Endothelial cell of hepatic sinusoid (primary cell): ENCODE results near the gene IL36RN.

Experiments
- in situ Hi-C: cut with HindIII; loops from 2 replicates; pipeline ENCODE4 v1.10.0; 2017; ENCODE audit warnings: low sequenced_read_pairs

The IL36RN gene

DNA sequence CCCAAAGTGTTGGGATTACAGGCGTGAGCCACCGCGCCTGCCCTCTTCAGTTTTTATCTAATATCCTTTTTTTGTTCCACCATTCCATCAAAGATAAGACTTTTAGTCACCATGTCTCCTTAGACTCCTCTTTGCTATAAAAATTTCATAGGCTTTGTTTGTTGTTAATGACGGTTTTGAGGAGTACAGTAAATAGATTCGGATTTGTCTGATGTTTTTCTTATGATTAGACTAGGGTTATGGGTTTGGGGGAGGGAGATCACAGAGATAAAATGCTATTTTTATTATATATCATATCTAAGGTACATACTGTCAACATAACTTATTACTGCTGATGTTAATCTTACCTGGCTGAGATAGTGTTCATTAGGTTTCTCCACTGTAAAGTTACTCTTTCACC, 12.5 kb upstream of the IL36RN start:
- in situ Hi-C loops, result no loop called here

DNA sequence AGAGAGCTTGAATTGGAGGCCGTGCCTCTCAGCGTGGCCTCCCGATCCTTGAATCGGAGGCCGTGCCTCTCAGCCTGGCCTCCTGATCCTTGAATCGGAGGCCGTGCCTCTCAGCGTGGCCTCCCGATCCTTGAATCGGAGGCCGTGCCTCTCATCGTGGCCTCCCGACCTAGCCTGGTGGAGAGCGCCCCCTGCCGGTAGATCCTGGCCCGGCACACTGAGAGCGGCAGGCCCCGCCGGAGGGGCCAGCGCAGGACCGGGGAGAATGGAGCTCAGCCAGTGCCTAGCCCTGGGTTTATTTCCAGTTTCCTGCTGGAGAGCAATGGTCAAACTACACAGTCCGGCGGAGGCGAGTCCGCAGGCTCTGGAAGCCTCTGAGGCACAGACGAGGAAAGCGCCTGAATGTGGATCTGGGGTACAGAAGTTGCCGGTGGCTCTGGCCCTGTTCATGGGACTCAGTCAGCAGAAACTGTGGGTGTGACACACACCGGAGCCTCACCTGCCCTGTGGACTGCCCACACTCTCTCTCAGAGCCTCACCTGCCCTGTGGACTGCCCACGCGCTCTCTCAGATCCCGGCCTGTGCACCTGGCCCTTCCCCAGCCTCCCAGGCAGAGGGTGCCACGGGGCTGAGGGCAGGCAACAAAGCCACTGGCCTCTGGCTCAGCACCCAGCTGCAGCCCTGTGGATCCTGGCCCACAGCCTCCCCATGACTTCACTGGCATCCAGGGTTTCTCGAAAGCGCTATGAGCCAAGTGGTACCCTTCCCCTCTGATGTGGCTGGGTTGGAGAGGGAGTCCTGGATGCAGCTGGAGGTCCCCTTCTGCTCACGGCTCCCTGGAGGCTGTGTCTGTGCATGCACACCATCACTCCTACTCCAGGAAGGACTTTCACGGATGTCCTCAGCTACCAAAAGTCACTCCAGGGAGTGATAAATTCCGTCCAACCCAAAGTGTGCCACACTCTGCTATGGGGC, 7.8 kb upstream of the IL36RN start:
- in situ Hi-C loops, result no loop called here

DNA sequence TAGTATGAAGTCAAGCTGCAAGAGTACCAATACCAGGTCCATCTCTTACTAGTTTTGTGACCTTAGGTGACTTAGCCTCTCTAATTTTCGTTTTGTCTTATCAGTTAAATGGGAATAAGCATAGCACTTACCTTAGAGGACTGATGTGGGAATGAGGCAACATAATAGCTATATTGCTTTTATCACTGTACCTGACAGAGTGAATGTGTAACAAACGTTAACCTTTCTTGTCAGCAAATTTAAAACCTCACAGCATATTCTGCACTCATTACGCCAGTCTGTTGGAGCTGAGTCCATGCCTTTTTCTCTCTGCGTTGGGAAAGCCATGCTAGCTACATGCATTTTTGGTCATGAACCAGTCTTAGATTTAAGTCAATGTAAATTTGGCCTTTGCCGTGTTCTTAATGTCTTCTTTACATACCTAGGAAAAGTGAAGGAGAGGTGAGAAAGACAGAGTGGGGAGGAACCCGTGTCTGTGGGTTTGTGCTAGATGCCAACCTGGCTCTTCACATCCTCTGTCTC, 6.5 kb upstream of the IL36RN start, which contains the start of gene IL36B:
TSS of gene IL36B (minus strand) at position 472 of the 522 bp plus-strand sequence.
- in situ Hi-C loops, result no loop called here

DNA sequence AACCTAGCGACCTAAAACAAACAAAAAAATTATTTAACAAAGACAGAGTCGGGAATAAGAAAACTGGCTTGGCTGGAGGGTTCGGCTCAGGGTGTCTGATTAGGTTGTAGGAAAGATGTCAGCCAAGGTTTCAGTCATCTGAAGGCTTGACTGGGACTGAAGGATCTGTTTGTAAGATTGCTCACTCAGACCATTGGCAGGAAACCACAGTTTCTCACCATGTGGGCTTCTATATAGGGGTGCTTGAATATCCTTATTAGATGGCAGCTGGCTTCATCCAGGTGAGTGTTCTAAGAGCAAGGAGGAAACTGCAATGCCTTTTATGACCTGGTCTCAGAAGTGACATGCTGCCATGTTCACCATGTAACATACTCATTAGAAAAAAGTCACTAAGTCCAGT, 5.3 kb upstream of the IL36RN start:
- in situ Hi-C loops, result no loop called here

DNA sequence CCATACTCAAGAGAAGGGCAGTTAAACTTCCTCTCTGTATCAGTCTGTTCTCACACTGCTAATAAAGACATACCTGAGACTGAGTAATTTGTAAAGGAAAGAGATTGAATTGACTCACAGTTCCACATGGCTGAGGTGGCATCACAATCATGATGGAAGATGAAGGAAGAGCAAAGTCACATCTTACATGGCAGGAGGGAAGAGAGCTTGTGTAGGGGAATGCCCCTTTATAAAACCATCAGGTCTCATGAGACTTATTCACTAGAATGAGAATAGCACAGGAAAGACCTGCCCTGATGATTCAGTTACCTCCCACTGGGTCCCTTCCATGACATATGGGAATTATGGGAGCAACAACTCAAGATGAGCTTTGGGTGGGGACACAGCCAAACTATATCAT, 4.9 kb upstream of the IL36RN start:
- in situ Hi-C loops, result no loop called here

DNA sequence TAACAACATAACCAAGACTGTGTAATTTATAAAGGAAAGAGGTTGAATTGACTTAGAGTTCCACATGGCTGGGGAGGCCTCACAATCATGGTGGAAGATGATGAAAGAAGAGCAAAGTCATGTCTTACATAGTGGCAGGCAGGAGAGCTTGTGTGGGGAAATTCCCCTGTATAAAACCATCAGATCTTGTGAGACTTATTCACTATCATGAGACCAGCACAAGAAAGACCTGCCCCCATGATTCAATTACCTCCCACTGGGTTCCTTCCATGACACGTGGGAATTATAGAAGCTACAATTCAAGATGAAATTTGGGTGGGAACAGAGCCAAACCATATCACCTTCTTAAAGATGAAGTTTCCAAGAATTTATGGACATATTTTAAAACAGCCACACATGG, 2.5 kb upstream of the IL36RN start:
- in situ Hi-C loops, result no loop called here

DNA sequence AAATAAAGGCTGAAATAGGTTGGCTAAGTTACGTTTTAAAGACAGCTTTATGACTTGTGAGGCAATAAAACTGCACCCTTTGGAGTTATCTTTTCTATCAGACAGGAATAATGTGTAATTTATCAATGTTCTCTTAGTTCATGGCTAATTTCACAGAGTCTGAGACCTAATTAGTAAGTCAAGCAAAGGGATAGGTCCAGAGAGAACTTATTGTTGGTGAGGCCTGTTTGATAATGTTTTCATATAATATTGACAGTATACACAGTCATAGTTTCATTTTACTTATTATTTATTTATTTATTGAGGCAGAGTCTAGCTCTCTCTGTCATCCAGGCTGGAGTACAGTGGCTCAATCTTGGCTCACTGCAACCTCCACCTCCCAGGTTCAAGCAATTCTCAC, 1.9 kb upstream of the IL36RN start:
- in situ Hi-C loops, result no loop called here

DNA sequence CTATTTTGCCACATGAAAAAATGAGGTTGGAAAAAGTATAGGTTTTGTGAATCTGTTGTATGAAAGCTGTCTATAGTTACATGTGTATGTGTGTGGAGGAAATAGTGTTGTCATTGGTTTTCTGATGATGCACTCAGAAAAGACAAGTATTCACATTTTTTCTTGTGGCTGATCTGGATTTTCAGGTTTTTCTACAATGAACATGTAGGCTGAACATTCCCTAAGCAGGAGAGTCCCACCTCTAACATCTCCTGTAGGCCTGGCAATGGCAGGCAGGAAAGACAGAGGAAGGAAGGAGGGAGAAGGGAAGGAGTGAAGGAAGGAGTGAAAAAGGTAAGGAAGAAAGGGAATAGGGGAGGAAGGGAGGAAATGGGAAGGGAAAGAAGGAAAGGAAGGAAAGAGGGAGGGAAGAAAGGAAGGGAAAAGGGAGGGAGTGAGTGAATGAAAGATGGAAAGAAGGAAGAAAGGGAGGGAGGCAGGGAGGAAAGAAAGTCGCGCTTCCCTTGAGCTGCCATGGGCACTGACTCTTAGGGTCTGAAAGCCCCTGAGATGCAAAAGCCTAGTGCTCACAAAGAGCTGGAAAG, 495 bp upstream of the IL36RN start:
- in situ Hi-C loops, result no loop called here

DNA sequence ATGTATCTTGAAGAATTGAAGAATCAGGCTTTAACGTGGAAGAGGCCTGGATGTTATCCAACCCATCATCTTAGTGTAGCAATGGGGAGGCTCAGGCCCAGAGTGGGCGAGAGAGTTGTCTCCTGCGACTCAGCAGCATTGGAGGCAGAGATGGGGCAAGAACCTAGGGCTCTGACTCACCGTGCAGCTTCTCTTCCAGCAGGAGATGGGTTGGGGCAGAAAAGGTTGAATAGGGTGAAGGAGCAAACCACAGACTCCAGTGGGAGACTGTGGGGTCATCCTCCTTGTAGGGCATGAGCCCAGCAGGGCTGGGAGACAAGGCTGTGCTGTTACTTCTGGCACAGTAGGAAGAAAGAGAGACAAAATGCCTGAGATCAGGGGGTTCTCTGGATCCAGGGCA, 1.4 kb downstream of the IL36RN start:
- in situ Hi-C loops, result no loop called here

DNA sequence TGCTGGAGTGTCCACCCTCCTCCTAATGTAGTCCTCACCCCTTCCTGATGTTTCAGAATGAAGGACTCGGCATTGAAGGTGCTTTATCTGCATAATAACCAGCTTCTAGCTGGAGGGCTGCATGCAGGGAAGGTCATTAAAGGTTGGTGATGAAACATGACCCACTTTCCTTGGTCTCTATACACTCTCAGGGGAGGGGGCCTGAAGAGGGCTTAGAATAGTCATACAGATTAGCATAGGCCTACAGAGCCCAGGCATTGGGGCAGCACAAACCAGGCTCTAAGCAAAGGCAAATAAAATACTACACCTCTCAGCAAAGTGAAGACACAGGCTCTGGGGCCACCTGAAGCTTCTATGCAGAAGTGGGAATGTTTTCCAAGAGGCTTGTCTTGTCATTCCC, 1.8 kb downstream of the IL36RN start:
- in situ Hi-C loops, result no loop called here

DNA sequence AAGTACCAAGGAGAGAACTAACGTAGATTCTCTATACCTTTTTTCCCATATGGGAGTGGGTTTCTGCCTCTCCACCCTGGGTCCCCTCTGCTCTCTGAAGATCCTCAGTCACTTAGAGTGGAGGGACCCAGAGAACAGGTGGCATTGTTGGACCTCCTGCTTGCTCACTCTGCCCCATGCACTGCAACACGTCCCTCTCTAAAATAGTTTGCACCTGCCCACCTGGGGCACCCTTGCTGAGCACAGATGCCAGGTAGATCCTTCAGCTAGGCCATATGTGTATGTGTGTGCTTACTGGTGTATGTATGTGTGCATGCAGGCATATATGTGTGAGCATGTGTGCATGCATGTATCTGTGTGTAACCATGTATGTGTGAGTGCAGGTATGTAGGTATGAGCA, 2.2 kb downstream of the IL36RN start:
- in situ Hi-C loops, result no loop called here

DNA sequence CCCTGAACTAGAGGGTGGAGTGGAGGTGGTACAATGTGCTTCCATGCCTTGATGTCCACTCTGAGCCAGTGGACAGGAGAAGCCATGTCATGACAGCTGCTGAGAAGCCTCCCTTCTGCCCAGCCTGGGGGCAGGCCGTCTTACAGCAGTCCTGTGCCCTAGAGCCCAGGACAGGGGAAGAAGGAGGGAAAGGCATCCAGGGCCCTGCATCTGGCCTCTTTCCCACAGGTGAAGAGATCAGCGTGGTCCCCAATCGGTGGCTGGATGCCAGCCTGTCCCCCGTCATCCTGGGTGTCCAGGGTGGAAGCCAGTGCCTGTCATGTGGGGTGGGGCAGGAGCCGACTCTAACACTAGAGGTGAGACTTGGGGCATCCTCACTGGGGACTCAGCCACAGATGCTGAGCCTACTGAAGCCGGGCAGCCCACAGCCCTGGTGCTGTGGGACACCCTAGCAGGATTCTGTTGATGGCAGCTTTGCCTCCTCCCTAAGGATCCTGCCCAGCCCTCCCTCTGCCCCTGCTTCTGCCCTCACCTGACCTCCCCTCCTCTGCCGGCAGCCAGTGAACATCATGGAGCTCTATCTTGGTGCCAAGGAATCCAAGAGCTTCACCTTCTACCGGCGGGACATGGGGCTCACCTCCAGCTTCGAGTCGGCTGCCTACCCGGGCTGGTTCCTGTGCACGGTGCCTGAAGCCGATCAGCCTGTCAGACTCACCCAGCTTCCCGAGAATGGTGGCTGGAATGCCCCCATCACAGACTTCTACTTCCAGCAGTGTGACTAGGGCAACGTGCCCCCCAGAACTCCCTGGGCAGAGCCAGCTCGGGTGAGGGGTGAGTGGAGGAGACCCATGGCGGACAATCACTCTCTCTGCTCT, 3.1 kb downstream of the IL36RN start:
- in situ Hi-C loops, result no loop called here

DNA sequence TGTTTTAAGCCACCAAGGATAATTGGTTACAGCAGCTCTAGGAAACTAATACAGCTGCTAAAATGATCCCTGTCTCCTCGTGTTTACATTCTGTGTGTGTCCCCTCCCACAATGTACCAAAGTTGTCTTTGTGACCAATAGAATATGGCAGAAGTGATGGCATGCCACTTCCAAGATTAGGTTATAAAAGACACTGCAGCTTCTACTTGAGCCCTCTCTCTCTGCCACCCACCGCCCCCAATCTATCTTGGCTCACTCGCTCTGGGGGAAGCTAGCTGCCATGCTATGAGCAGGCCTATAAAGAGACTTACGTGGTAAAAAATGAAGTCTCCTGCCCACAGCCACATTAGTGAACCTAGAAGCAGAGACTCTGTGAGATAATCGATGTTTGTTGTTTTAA, 5.3 kb downstream of the IL36RN start:
- in situ Hi-C loops, result no loop called here

DNA sequence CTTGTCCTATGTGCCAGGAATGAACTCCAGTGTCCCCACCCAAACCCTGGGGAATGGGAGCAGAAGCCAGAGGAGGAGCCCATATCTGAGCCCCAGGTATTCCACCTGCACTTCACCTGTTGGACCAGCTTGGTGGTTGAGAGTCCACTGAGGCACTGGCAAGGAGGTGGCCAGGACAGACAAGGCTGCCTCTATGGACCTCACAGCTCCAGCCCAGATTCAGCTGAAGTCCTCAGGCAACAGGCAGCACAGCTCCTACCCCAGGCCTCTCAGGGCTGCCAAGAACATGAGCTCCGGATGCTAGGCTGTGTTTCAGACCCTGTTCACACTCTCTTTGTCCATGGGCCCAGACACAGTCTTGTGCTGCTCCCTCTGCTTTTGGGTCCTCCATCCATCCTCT, 5.9 kb downstream of the IL36RN start:
- in situ Hi-C loops, result no loop called here

DNA sequence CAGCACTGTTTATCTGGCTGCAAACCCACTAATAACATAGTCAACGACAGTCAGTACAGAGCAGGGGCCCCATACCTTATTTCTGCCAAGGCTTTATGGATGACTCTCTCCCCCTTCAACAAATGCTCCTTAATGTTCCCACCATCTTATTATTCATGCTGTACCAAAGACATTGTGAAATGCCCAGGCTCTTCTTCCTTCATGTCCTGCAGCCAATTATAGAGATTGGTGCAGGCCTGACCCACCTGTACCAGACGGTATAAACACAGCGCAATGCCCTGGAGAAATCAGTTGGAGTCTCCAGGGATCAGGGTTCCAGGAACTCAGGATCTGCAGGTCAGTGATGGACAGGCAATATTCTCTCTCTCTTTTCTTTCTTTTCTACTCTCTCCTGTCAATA, 8.7 kb downstream of the IL36RN start, which contains the start of gene IL1F10:
TSS of gene IL1F10 (plus strand) at position 290 of the 400 bp plus-strand sequence. CDS start 4,769 bp downstream, outside the sequence.
- in situ Hi-C loops, result no loop called here

DNA sequence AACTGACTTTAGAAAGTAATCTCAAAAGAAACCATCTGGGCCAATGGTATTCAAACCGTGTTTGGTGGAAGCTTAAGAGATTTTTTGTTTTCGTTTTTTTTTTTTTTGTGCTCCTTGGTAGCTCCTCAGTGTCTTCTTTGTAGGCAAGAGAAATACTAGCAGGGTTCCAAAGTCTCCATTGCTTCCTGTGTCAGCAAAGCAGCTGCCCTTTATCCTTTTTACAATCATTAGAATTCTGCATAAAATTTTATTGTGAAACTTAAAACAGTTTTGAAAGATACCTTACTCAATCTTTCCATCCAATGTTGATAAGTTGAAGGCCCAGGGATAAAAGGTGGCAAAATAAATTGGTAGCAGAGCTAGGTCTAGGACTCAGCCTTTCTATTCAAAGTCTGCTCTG, 9.3 kb downstream of the IL36RN start:
- in situ Hi-C loops, result no loop called here

DNA sequence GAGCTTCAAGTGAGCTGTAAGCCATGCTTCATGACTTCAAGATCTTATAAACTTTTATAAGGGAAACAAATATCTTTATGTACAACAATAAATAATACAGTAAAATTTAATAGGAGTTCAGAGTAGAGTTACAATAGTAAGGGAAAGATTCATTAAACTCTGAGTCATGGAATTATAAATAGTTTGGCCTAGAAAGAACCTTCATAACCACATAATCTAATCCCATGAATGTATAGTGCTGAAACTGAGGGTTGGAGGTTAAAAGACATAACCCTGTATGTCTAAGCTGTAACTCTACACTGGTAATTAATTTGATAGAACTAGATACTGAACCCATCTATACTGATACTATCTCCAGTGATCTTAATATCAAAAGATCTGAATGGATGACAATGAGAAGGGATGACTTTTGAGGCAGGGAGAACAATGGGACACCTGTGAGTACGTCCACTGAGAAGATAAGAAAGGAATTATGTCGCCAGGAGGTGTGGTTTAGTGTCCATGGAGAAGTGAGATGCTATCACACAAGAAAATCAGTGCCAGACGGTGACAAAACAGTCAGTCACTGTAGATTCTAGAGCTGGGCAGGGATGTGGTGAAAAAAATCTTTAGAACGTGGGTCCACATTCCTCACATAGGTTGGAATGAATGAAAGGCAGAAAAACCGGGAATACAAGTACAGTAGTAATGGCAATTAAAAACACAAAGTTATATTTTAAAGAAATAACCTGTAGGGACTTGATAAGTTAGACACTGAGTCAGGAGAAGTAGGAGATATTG, 9.9 kb downstream of the IL36RN start:
- in situ Hi-C loops, result no loop called here

DNA sequence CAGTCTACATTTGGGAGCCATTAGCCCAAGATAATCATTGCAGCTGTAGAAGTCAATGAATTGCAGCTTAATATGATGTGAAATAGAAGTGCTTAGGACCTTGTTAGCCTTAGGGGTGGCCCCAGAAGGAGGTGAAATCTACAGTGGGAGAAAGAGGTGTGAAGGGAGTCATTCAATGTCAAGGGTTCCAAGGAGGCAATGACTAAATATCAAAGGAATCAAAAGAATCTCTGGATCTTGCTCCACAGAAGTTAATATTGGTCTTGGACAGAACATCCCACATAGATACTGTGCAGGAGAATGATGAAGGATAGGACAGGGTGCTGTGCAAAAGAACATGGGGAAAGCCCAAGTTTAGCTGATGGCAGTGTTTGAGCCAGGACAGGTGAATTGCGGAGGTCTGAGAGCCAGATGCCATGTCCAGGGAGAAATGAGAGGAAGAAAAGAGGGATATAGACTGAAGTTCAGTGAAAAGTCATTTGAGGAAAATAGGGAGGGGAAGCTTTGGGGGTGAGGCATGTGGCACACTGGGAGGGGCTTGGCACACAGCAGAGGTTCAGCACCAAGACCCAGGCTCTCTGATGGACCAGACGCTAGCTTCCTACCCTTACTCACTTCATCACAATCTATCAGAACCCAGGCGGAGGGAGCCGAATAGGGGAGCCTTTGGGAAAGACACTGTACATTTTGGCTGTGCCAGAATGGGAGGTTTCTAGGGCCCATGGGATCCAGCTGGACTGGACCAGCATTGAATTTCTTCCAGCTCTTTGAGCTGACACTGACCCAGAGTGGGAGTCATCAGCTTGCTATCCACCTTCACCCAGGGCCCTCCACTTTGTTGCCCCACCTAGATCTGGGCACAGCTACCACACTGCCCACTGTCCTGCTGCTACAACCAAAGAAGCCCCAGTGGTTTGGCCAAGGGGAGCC, 10.9 kb downstream of the IL36RN start:
- in situ Hi-C loops, result loop anchor here (5.0 kb wide), 1 partner anchor 87 kb away; no protein-coding TSS in a partner anchor

DNA sequence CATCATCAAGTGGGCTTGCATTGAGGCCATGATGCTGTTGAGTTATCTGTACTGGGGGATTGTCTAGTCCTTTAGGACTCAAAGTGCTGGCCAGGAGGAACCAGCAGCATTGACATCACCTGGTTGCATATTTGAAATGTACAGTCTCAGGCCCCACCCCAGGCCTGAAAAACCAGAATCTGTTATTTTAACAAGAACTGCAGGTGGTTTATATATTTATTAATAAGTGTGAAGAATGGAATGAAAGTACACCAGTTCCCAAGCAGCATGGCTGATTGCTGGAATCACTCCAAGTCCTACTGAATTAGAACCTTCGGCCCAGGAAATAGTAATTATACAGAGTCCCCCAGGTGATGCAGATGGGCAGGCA, 11.6 kb downstream of the IL36RN start:
- in situ Hi-C loops, result loop anchor here (5.0 kb wide), 1 partner anchor 87 kb away; no protein-coding TSS in a partner anchor
